C4-2B (cell line): Measurements from ENCODE around the gene OSM.

Experiments used
- CTCF ChIP-seq: fragments of 450-650 bp; conservative IDR thresholded peaks from 2 replicates; pipeline ENCODE4 v1.5.1; 2017; ENCODE audit warnings: mild to moderate bottlenecking
- ZFX ChIP-seq: fragments of 450-650 bp; IDR thresholded peaks from 2 replicates; pipeline ENCODE4 v1.6.1; 2017

GRCh38 chr22:30225220-30225927 lies 41.3 kb downstream of the OSM start:
- TF ChIP-seq CTCF (no peak), ZFX (no peak)
